WI38 (cell line): ENCODE data around the gene ADAM23.

ENCODE experiments used
- H3K4me3 ChIP-seq: 2 replicates; pipeline ENCODE4 v1.5.1; 2011; ENCODE audit warnings: low read depth, mild to moderate bottlenecking, control low read depth, low read length
- CTCF ChIP-seq: IDR thresholded peaks from 2 replicates; pipeline ENCODE4 v1.5.1; 2012; ENCODE audit warnings: low read depth, mild to moderate bottlenecking, control low read depth, low read length

ADAM23 gene

GRCh38 chr2:206657087-206657486, 213.8 kb downstream of the ADAM23 start:
- no peak overlapping the region for H3K4me3 ChIP-seq
- TF ChIP-seq CTCF: no peak

- no peak for TF ChIP-seq CTCF
- H3K4me3 ChIP-seq: no peak overlapping the region
Observed at GRCh38 chr2:206665251-206665650, 221.9 kb downstream of the ADAM23 start.
